Smooth muscle cell (in vitro differentiated cells): ENCODE results near the gene TRIB2. TPM values are rescaled to one million over a fixed set of nuclear protein-coding genes. Genes with fewer than 3 reads are reported as not detected.

ENCODE experiments used
- DNase-seq: peaks from one replicate; lab custom pipeline; 2025; ENCODE audit not compliant: unreplicated experiment; lab: John Stamatoyannopoulos, UW
- H2AFZ ChIP-seq: fragments of 200-600 bp; sonication (generic); 2 replicates; pipeline ENCODE4 v1.6.0; 2016; ENCODE audit warnings: antibody characterized with exemption, low read depth, mild to moderate bottlenecking
- H3F3A ChIP-seq: fragments of 200-600 bp; sonication (generic); 2 replicates; pipeline ENCODE4 v1.6.0; 2017; ENCODE audit warnings: antibody characterized with exemption, low read depth
- H3K27ac ChIP-seq: fragments of 200-600 bp; sonication (generic); 2 replicates; pipeline ENCODE4 v1.5.1; 2016; ENCODE audit warnings: low read depth, mild to moderate bottlenecking
- H3K27me3 ChIP-seq: fragments of 200-600 bp; sonication (generic); 2 replicates; pipeline ENCODE4 v1.6.1; 2016; ENCODE audit warnings: low read depth, mild to moderate bottlenecking
- H3K36me3 ChIP-seq: fragments of 200-600 bp; sonication (generic); 2 replicates; pipeline ENCODE4 v1.5.1; 2016; ENCODE audit warnings: low read depth
- H3K4me1 ChIP-seq: fragments of 200-600 bp; sonication (generic); 2 replicates; pipeline ENCODE4 v1.5.1; 2016; ENCODE audit warnings: low read depth
- H3K4me2 ChIP-seq: fragments of 200-600 bp; sonication (generic); 2 replicates; pipeline ENCODE4 v1.6.0; 2016; ENCODE audit warnings: mild to moderate bottlenecking
- H3K4me3 ChIP-seq: fragments of 200-600 bp; sonication (generic); 2 replicates; pipeline ENCODE4 v1.5.1; 2016; ENCODE audit warnings: mild to moderate bottlenecking
- H3K79me2 ChIP-seq: fragments of 200-600 bp; sonication (generic); 2 replicates; pipeline ENCODE4 v1.6.0; 2016; ENCODE audit warnings: low read depth, mild to moderate bottlenecking
- H3K9ac ChIP-seq: fragments of 200-600 bp; sonication (generic); 2 replicates; pipeline ENCODE4 v1.6.0; 2016; ENCODE audit warnings: low read depth
- H3K9me3 ChIP-seq: fragments of 200-600 bp; sonication (generic); replicated peaks from 2 replicates; pipeline ENCODE4 v1.5.1; 2016; ENCODE audit warnings: low read depth
- H4K20me1 ChIP-seq: fragments of 200-600 bp; sonication (generic); 2 replicates; pipeline ENCODE4 v1.6.0; 2016; ENCODE audit warnings: low read depth
- CTCF ChIP-seq: fragments of 200-600 bp; sonication (generic); IDR thresholded peaks from 2 replicates; pipeline ENCODE4 v1.5.1; 2017; ENCODE audit warnings: borderline replicate concordance, mild to moderate bottlenecking, antibody characterized with exemption; ENCODE audit not compliant: insufficient read depth, poor library complexity, severe bottlenecking
- WGBS: methylation state at CpG from one replicate; pipeline ENCODE4 v1.1.7; 2016; ENCODE audit warnings: low lambda C conversion rate; 5-methylcytosine and 5-hydroxymethylcytosine counted together
- polyA plus RNA-seq: library from polyadenylated mRNA; unstranded; fragments of >200 nt; fragmentation: Nextera tagmentation; extraction: Ambion mirVana; gene quantifications from 2 replicates; pipeline ENCODE4 v1.2.1, GENCODE V29; 2016
- total RNA-seq: library from RNA; depleted of rRNA; stranded (reverse); fragments of >200 nt; gene quantifications from 2 replicates; pipeline ENCODE4 v1.2.3, GENCODE V29; 2014

Gene TRIB2
- total and polyA plus RNA-seq, 2 experiments from 2014 or later = 31.1 to 31.5 TPM

- no peak for TF ChIP-seq CTCF
- Histone ChIP-seq H3F3A (no peaks in the 10 kb centered on the region), H3K27me3 (no peaks in the 10 kb centered on the region), H4K20me1 (peaks cover 100% of the 10 kb centered on the region), H3K36me3 (no peaks in the 10 kb centered on the region), H3K9ac (no peak overlapping the region), H3K4me3 (no peak overlapping the region), H3K4me2 (no peak overlapping the region), H3K4me1 (no peaks in the 10 kb centered on the region), H3K79me2 (peaks cover 87% of the 10 kb centered on the region), H2AFZ (no peak overlapping the region), H3K9me3 (no peaks in the 10 kb centered on the region), H3K27ac (no peak overlapping the region)
- no peak for DNase-seq
- 52% methylated on average over 6 of the region's 6 CpGs for WGBS
These were observed 10.3 kb downstream of the TRIB2 start for GRCh38 chr2:12727065-12727464.

GRCh38 chr2:12727641-12728040, 10.9 kb downstream of the TRIB2 start:
- Histone ChIP-seq H3F3A (no peaks in the 10 kb centered on the region), H3K27me3 (no peaks in the 10 kb centered on the region), H3K4me1 (no peaks in the 10 kb centered on the region), H4K20me1 (peaks cover 100% of the 10 kb centered on the region), H3K4me3 (no peak overlapping the region), H3K79me2 (peaks cover 88% of the 10 kb centered on the region), H2AFZ (no peak overlapping the region), H3K36me3 (no peaks in the 10 kb centered on the region), H3K9ac (no peak overlapping the region), H3K9me3 (no peaks in the 10 kb centered on the region), H3K4me2 (no peak overlapping the region), H3K27ac (no peak overlapping the region)
- TF ChIP-seq CTCF = no peak
- 79% methylated on average over 5 of the region's 5 CpGs for WGBS
- no peak for DNase-seq

- no peak overlapping the region for H3K9ac ChIP-seq
- 98% methylated on average over 9 of the region's 9 CpGs for WGBS
- no peak overlapping the region for H3K4me3 ChIP-seq
- H4K20me1 ChIP-seq = peaks cover 100% of the 10 kb centered on the region
- H2AFZ ChIP-seq = no peak overlapping the region
- no peak overlapping the region for H3K4me2 ChIP-seq
- TF ChIP-seq CTCF = no peak
- no peaks in the 10 kb centered on the region for H3K9me3 ChIP-seq
- no peak overlapping the region for H3K27ac ChIP-seq
- DNase-seq = no peak
- peaks cover 89% of the 10 kb centered on the region for H3K79me2 ChIP-seq
- H3F3A ChIP-seq = no peaks in the 10 kb centered on the region
- H3K4me1 ChIP-seq = no peaks in the 10 kb centered on the region
- H3K36me3 ChIP-seq = no peaks in the 10 kb centered on the region
- H3K27me3 ChIP-seq = no peaks in the 10 kb centered on the region
These were observed 11.6 kb downstream of the TRIB2 start for GRCh38 chr2:12728221-12728777.

- Histone ChIP-seq H3K9me3 (no peaks in the 10 kb centered on the region), H3K9ac (no peak overlapping the region), H3K27ac (no peak overlapping the region), H4K20me1 (peaks cover 100% of the 10 kb centered on the region), H3K36me3 (no peaks in the 10 kb centered on the region), H3K27me3 (no peaks in the 10 kb centered on the region), H3K4me2 (no peak overlapping the region), H2AFZ (no peak overlapping the region), H3K4me1 (no peaks in the 10 kb centered on the region), H3K4me3 (no peak overlapping the region), H3F3A (no peaks in the 10 kb centered on the region), H3K79me2 (peaks cover 91% of the 10 kb centered on the region)
- WGBS = 98% methylated on average over 5 of the region's 5 CpGs
- no peak for DNase-seq
- no peak for TF ChIP-seq CTCF
These were observed 13.5 kb downstream of the TRIB2 start for GRCh38 chr2:12730265-12730664.
